PFSK-1 (cell line): Measurements from ENCODE around the gene RHCG.

Source experiments
- REST ChIP-seq, 2 experiments: IDR thresholded peaks; 2 replicates each; pipeline versions ENCODE4 v1.6.1 to v1.8.0; 2011 to 2012; ENCODE audit warnings: low read depth in 2 of 2, low read length in 2 of 2, control low read depth in 1 of 2, inconsistent platforms in 1 of 2, mild to moderate bottlenecking in 1 of 2, moderate library complexity in 1 of 2; ENCODE audit not compliant: insufficient read depth in 1 of 2
- SIN3A ChIP-seq: IDR thresholded peaks from 2 replicates; pipeline ENCODE4 v1.6.1; 2012; ENCODE audit warnings: mild to moderate bottlenecking, low read length, moderate library complexity, borderline replicate concordance; ENCODE audit not compliant: insufficient read depth

- no peak for TF ChIP-seq SIN3A
- no peak for TF ChIP-seq REST (IDR thresholded peaks at IDR 0.05; ENCODE audit: insufficient read depth in 1 of 2, low read depth in 2 of 2, low read length in 2 of 2)
Measured at GRCh38 chr15:89543389-89543788, 47.0 kb upstream of the RHCG start.
